ENCODE data around the gene PIH1D1. TPM values are rescaled to one million over a fixed set of nuclear protein-coding genes. Genes with fewer than 3 reads are reported as not detected.

Gene PIH1D1
- total and polyA plus RNA-seq, 2 of the 13 experiments (the other 11 are each of a cell fraction or from before 2014, with no cell fraction given): 110 to 137 TPM

DNA sequence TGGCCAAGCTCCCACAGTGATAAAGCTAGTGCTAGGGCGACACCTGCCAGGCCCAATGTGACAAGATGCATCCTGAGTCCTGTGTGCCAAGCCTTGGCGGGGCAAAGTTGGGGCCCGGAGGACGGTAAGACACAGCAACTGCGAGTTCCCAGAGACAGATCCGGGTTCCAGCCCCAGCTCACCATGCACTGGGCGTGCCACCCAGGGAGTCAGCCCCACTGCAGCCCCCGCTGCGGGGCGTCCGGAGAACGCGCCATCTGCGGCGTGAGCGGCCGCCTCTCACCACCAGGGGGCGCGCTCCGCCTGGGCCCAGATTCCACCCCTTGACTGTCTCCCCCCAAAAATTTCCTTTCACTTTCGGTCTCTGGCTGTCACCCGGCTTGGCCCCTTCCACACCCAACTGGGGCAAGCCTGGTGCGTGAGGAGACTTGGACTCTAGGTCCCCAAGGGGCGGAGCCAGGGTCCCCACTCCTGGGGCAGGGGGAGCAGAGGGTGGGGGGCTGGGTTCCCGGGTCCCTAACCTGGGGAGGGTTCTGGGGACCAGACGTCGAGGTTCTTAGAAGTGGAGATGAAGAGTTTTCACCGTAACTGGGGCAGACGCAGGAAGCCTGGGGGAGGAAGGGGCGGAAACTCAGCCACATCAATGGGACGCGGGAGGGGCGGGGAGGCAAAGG is 22.4 kb upstream of the PIH1D1 start, which contains the start of gene FLT3LG (continued):
- TF ChIP-seq SP2 (CRISPR knock-in tag; IDR thresholded peaks at IDR 0.05) (0 out of 2 replicates have a peak, but pooled peaks have one; percentile 14), HOXA3 (CRISPR knock-in tag; IDR thresholded peaks at IDR 0.05) (no peak), ZBTB21 (CRISPR knock-in tag; IDR thresholded peaks at IDR 0.05) (no peak), SRSF1 (optimal IDR thresholded peaks at IDR 0.05; ENCODE audit: low read depth, low read length) (peak; percentile 86), ZFY (CRISPR knock-in tag; IDR thresholded peaks at IDR 0.05) (peak; percentile 73), ZNF446 (CRISPR knock-in tag; IDR thresholded peaks at IDR 0.05) (no peak), ZMAT3 (CRISPR knock-in tag; conservative IDR thresholded peaks at IDR 0.05) (no peak), ZNF431 (CRISPR knock-in tag; IDR thresholded peaks at IDR 0.05; ENCODE audit: borderline replicate concordance, low read depth) (no peak), NAIF1 (CRISPR knock-in tag; IDR thresholded peaks at IDR 0.05; ENCODE audit: borderline replicate concordance) (no peak), ZNF430 (CRISPR knock-in tag; IDR thresholded peaks at IDR 0.05) (no peak), MXD4 (CRISPR knock-in tag; IDR thresholded peaks at IDR 0.05) (peak; percentile 49; the same call in 1 of the 2 replicates), ZNF75D (CRISPR knock-in tag; IDR thresholded peaks at IDR 0.05; ENCODE audit: borderline replicate concordance) (no peak)
- TF ChIP-seq, protein P1, sequence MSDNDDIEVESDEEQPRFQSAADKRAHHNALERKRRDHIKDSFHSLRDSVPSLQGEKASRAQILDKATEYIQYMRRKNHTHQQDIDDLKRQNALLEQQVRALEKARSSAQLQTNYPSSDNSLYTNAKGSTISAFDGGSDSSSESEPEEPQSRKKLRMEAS (IDR thresholded peaks at IDR 0.05): peak; percentile 49; the same call in 1 of the 2 replicates
- TF ChIP-seq, protein P2, sequence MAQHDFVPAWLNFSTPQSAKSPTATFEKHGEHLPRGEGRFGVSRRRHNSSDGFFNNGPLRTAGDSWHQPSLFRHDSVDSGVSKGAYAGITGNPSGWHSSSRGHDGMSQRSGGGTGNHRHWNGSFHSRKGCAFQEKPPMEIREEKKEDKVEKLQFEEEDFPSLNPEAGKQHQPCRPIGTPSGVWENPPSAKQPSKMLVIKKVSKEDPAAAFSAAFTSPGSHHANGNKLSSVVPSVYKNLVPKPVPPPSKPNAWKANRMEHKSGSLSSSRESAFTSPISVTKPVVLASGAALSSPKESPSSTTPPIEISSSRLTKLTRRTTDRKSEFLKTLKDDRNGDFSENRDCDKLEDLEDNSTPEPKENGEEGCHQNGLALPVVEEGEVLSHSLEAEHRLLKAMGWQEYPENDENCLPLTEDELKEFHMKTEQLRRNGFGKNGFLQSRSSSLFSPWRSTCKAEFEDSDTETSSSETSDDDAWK (CRISPR knock-in tag; IDR thresholded peaks at IDR 0.05): no peak
- TF ChIP-seq, protein P3, sequence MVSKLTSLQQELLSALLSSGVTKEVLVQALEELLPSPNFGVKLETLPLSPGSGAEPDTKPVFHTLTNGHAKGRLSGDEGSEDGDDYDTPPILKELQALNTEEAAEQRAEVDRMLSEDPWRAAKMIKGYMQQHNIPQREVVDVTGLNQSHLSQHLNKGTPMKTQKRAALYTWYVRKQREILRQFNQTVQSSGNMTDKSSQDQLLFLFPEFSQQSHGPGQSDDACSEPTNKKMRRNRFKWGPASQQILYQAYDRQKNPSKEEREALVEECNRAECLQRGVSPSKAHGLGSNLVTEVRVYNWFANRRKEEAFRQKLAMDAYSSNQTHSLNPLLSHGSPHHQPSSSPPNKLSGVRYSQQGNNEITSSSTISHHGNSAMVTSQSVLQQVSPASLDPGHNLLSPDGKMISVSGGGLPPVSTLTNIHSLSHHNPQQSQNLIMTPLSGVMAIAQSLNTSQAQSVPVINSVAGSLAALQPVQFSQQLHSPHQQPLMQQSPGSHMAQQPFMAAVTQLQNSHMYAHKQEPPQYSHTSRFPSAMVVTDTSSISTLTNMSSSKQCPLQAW (CRISPR knock-in tag; IDR thresholded peaks at IDR 0.05): peak; percentile 75
- TF ChIP-seq, protein P4, sequence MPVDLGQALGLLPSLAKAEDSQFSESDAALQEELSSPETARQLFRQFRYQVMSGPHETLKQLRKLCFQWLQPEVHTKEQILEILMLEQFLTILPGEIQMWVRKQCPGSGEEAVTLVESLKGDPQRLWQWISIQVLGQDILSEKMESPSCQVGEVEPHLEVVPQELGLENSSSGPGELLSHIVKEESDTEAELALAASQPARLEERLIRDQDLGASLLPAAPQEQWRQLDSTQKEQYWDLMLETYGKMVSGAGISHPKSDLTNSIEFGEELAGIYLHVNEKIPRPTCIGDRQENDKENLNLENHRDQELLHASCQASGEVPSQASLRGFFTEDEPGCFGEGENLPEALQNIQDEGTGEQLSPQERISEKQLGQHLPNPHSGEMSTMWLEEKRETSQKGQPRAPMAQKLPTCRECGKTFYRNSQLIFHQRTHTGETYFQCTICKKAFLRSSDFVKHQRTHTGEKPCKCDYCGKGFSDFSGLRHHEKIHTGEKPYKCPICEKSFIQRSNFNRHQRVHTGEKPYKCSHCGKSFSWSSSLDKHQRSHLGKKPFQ (CRISPR knock-in tag; IDR thresholded peaks at IDR 0.05; ENCODE audit: insufficient replicate concordance): no peak
- TF ChIP-seq, protein P5, sequence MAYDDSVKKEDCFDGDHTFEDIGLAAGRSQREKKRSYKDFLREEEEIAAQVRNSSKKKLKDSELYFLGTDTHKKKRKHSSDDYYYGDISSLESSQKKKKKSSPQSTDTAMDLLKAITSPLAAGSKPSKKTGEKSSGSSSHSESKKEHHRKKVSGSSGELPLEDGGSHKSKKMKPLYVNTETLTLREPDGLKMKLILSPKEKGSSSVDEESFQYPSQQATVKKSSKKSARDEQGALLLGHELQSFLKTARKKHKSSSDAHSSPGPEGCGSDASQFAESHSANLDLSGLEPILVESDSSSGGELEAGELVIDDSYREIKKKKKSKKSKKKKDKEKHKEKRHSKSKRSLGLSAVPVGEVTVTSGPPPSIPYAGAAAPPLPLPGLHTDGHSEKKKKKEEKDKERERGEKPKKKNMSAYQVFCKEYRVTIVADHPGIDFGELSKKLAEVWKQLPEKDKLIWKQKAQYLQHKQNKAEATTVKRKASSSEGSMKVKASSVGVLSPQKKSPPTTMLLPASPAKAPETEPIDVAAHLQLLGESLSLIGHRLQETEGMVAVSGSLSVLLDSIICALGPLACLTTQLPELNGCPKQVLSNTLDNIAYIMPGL (CRISPR knock-in tag; IDR thresholded peaks at IDR 0.05; ENCODE audit: borderline replicate concordance in 1 of 2, low read depth in 1 of 2): peak; percentile 95 to 97
- TF ChIP-seq, protein P6, sequence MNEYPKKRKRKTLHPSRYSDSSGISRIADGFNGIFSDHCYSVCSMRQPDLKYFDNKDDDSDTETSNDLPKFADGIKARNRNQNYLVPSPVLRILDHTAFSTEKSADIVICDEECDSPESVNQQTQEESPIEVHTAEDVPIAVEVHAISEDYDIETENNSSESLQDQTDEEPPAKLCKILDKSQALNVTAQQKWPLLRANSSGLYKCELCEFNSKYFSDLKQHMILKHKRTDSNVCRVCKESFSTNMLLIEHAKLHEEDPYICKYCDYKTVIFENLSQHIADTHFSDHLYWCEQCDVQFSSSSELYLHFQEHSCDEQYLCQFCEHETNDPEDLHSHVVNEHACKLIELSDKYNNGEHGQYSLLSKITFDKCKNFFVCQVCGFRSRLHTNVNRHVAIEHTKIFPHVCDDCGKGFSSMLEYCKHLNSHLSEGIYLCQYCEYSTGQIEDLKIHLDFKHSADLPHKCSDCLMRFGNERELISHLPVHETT (CRISPR knock-in tag; conservative IDR thresholded peaks at IDR 0.05): no peak
- TF ChIP-seq, protein P7, sequence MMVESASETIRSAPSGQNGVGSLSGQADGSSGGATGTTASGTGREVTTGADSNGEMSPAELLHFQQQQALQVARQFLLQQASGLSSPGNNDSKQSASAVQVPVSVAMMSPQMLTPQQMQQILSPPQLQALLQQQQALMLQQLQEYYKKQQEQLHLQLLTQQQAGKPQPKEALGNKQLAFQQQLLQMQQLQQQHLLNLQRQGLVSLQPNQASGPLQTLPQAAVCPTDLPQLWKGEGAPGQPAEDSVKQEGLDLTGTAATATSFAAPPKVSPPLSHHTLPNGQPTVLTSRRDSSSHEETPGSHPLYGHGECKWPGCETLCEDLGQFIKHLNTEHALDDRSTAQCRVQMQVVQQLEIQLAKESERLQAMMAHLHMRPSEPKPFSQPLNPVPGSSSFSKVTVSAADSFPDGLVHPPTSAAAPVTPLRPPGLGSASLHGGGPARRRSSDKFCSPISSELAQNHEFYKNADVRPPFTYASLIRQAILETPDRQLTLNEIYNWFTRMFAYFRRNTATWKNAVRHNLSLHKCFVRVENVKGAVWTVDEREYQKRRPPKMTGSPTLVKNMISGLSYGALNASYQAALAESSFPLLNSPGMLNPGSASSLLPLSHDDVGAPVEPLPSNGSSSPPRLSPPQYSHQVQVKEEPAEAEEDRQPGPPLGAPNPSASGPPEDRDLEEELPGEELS (CRISPR knock-in tag; IDR thresholded peaks at IDR 0.05): no peak
